ENCODE measurements around the gene RCSD1.

RCSD1 gene

DNA sequence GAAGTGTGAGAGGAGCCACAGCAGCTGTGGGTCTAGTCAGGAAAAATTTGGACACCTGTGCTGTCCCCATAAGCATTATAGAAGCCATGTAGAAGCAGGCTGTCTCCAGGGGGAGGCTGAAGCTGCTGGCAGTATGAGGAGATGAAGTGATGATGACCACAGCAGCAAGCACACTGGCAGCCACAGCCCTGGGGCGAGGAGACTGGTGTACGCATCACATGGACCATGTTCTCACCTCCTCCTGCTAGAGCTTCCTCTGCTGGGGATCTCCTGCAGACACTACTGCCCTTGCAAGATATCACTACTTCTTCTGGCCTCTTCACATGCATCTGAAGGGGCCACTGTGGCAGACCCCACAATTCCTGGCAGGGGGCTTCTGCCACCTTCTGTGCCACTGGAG lies 42.7 kb upstream of the RCSD1 start:
- H3K4me1 ChIP-seq (ENCODE audit: low read length), result no peaks in the 10 kb centered on the region
- no peak for TF ChIP-seq EZH2phosphoT487 (IDR thresholded peaks at IDR 0.05; ENCODE audit: low read depth)
- TF ChIP-seq, protein P1, sequence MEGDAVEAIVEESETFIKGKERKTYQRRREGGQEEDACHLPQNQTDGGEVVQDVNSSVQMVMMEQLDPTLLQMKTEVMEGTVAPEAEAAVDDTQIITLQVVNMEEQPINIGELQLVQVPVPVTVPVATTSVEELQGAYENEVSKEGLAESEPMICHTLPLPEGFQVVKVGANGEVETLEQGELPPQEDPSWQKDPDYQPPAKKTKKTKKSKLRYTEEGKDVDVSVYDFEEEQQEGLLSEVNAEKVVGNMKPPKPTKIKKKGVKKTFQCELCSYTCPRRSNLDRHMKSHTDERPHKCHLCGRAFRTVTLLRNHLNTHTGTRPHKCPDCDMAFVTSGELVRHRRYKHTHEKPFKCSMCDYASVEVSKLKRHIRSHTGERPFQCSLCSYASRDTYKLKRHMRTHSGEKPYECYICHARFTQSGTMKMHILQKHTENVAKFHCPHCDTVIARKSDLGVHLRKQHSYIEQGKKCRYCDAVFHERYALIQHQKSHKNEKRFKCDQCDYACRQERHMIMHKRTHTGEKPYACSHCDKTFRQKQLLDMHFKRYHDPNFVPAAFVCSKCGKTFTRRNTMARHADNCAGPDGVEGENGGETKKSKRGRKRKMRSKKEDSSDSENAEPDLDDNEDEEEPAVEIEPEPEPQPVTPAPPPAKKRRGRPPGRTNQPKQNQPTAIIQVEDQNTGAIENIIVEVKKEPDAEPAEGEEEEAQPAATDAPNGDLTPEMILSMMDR (IDR thresholded peaks at IDR 0.05; ENCODE audit: low read depth, low read length), result no peak
- H2AFZ ChIP-seq (ENCODE audit: low read depth, low read length), result no peak overlapping the region
- no peaks in the 10 kb centered on the region for H3K79me2 ChIP-seq (ENCODE audit: low read length)
- no peaks in the 10 kb centered on the region for H4K20me1 ChIP-seq (ENCODE audit: insufficient read depth, low read length)
- no peaks in the 10 kb centered on the region for H3K36me3 ChIP-seq (replicated peaks; ENCODE audit: low read depth, low read length)
- H3K9ac ChIP-seq (ENCODE audit: low read length), result no peak overlapping the region
- H3K4me2 ChIP-seq (ENCODE audit: low read length), result no peak overlapping the region
- no peaks in the 10 kb centered on the region for H3K9me3 ChIP-seq (ENCODE audit: insufficient read depth, low read length)
- no peak overlapping the region for H3K4me3 ChIP-seq (ENCODE audit: low read length)
- no peaks in the 10 kb centered on the region for H3K27me3 ChIP-seq (ENCODE audit: low read depth, low read length)
- H3K27ac ChIP-seq (ENCODE audit: low read length), result no peak overlapping the region

DNA sequence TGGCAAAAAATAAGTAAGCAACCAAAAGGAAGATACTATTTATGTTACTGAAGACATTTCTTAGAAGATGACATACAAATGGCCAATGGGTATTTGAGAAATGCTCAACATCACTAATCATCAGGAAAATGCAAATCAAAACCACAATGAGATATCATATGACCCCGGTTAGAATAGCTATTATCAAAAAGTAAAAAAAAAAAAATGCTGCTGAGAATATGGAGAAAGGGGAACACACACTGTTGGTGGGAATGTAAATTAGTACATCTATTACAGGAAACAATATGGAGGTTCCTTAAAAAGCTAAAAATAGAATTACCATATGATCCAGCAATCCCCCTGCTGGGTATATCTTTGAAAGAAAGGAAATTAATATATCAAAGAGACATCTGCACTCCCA lies 42.2 kb upstream of the RCSD1 start:
- Histone ChIP-seq H4K20me1 (ENCODE audit: insufficient read depth, low read length) (no peaks in the 10 kb centered on the region), H3K79me2 (ENCODE audit: low read length) (no peaks in the 10 kb centered on the region), H3K4me2 (ENCODE audit: low read length) (no peak overlapping the region), H3K36me3 (replicated peaks; ENCODE audit: low read depth, low read length) (no peaks in the 10 kb centered on the region), H3K9me3 (ENCODE audit: insufficient read depth, low read length) (no peaks in the 10 kb centered on the region), H3K4me1 (ENCODE audit: low read length) (no peaks in the 10 kb centered on the region), H2AFZ (ENCODE audit: low read depth, low read length) (no peak overlapping the region), H3K27ac (ENCODE audit: low read length) (no peak overlapping the region), H3K27me3 (ENCODE audit: low read depth, low read length) (no peaks in the 10 kb centered on the region), H3K9ac (ENCODE audit: low read length) (no peak overlapping the region), H3K4me3 (ENCODE audit: low read length) (no peak overlapping the region)
- TF ChIP-seq EZH2phosphoT487 (IDR thresholded peaks at IDR 0.05; ENCODE audit: low read depth), result no peak
- TF ChIP-seq, protein P1 (IDR thresholded peaks at IDR 0.05; ENCODE audit: low read depth, low read length), result no peak

DNA sequence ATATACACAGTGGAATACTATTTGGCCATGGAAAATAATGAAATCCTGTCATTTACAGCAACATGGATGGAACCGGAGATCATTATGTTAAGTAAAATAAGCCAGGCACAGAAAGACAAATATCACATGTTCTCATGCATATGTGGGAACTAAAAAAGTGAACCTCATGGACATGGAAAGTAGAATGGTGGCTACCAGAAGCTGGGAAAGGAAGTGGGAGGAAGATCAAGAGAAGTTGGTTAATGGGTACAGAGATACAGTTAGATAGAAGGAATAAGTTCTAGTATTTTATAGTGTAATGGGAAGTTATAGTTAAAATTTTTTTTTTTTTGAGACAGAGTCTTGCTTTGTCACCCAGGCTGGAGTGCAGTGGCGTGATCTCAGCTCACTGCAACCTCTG lies 41.7 kb upstream of the RCSD1 start:
- Histone ChIP-seq H3K4me2 (ENCODE audit: low read length) (no peak overlapping the region), H3K4me1 (ENCODE audit: low read length) (no peaks in the 10 kb centered on the region), H3K4me3 (ENCODE audit: low read length) (no peak overlapping the region), H3K79me2 (ENCODE audit: low read length) (no peaks in the 10 kb centered on the region), H3K36me3 (replicated peaks; ENCODE audit: low read depth, low read length) (no peaks in the 10 kb centered on the region), H3K27me3 (ENCODE audit: low read depth, low read length) (0 out of 2 replicates have a peak, but pooled peaks cover 4% of the 10 kb centered on the region), H3K9ac (ENCODE audit: low read length) (no peak overlapping the region), H4K20me1 (ENCODE audit: insufficient read depth, low read length) (no peaks in the 10 kb centered on the region), H2AFZ (ENCODE audit: low read depth, low read length) (no peak overlapping the region), H3K27ac (ENCODE audit: low read length) (no peak overlapping the region), H3K9me3 (ENCODE audit: insufficient read depth, low read length) (no peaks in the 10 kb centered on the region)
- no peak for TF ChIP-seq EZH2phosphoT487 (IDR thresholded peaks at IDR 0.05; ENCODE audit: low read depth)
- TF ChIP-seq, protein P1 (IDR thresholded peaks at IDR 0.05; ENCODE audit: low read depth, low read length), result no peak

DNA sequence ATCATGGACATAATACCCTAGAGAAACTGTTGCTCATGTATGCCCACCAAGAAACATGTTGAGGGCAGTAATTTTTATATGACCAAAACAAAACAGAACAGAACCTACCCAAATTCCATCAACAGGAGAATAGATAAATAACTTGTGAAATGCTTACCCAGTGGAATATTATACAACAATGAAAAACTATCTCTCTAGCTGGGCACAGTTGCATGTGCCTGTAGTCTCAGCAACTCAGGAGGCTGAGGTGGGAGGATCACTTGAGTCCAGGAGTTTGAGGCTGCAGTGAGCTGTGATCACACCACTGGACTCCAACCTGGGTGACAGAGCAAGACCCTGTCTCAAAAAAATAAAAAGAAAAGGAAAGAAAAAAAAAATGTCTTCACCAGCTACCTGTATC lies 37.6 kb upstream of the RCSD1 start:
- TF ChIP-seq, protein P1 (IDR thresholded peaks at IDR 0.05; ENCODE audit: low read depth, low read length), result no peak
- no peak for TF ChIP-seq EZH2phosphoT487 (IDR thresholded peaks at IDR 0.05; ENCODE audit: low read depth)
- no peak overlapping the region for H3K27ac ChIP-seq (ENCODE audit: low read length)
- H3K79me2 ChIP-seq (ENCODE audit: low read length), result no peaks in the 10 kb centered on the region
- no peaks in the 10 kb centered on the region for H3K9me3 ChIP-seq (ENCODE audit: insufficient read depth, low read length)
- H3K9ac ChIP-seq (ENCODE audit: low read length), result no peak overlapping the region
- no peak overlapping the region for H3K4me2 ChIP-seq (ENCODE audit: low read length)
- H3K27me3 ChIP-seq (ENCODE audit: low read depth, low read length), result peaks cover 10% of the 10 kb centered on the region; the same call in 1 of the 2 replicates
- no peaks in the 10 kb centered on the region for H3K36me3 ChIP-seq (replicated peaks; ENCODE audit: low read depth, low read length)
- no peaks in the 10 kb centered on the region for H3K4me1 ChIP-seq (ENCODE audit: low read length)
- H4K20me1 ChIP-seq (ENCODE audit: insufficient read depth, low read length), result no peaks in the 10 kb centered on the region
- H3K4me3 ChIP-seq (ENCODE audit: low read length), result no peak overlapping the region
- H2AFZ ChIP-seq (ENCODE audit: low read depth, low read length), result no peak overlapping the region
